HCT116 (cell line): ENCODE measurements around the gene PC. TPM values are rescaled to one million over a fixed set of nuclear protein-coding genes. Genes with fewer than 3 reads are reported as not detected.

Source experiments
- ATAC-seq: fragments of 200-7000 bp; cut with Tn5 transposase; 2 replicates; pipeline ENCODE4 v1.9.1; 2020; ENCODE audit warnings: mild to moderate bottlenecking, moderate library complexity
- BruUV-seq: library from RNA; stranded (reverse); fragments of 400-500 nt; replicated peaks from 2 replicates; lab custom pipeline; 2021; lab: Mats Ljungman, UMichigan
- CTCF ChIA-PET: fragments of 300-600 bp; sonication (Branson Sonifier 250); formaldehyde crosslinking; loops from one replicate; lab custom pipeline; 2021; ENCODE audit warnings: antibody characterized with exemption; lab: Charles Lee
- POLR2A ChIA-PET: fragments of 300-600, 350-600 bp; sonication (Branson Sonifier 250); formaldehyde crosslinking; loops from one replicate; lab custom pipeline; 2021; ENCODE audit warnings: antibody characterized with exemption; lab: Charles Lee
- RAD21 ChIA-PET, 2 experiments: fragments of 300-600 bp; sonication (Branson Sonifier 250); formaldehyde crosslinking; loops; one replicate each; lab custom pipeline; 2023; ENCODE audit warnings: low total read pairs in 2 of 2; ENCODE audit not compliant: uncharacterized antibody in 2 of 2, unreplicated experiment in 2 of 2, low non-redundant PET in 1 of 2; lab: Charles Lee
- DNase-seq: peaks from one replicate; pipeline ENCODE4 v3.0.0-alpha.2; 2010; ENCODE audit warnings: low read depth, low spot score
- H2AFZ ChIP-seq: fragments of 200-600 bp; shearing (Covaris generic), sonication (generic); 2 replicates; pipeline ENCODE4 v1.6.1; 2017; ENCODE audit warnings: low read depth, mixed run types, mixed read lengths, antibody characterized with exemption, low read length; ENCODE audit not compliant: poor library complexity, severe bottlenecking
- H3K27ac ChIP-seq: 2 replicates; pipeline ENCODE4 v1.5.1; 2012; ENCODE audit warnings: low read depth, low read length
- H3K27me3 ChIP-seq: fragments of 200-600 bp; sonication (generic); 2 replicates; pipeline ENCODE4 v1.6.1; 2016; ENCODE audit warnings: mixed run types, low read length, mixed read lengths; ENCODE audit not compliant: insufficient read depth
- H3K36me3 ChIP-seq, 2 experiments: fragments of 200-500 bp in 1 of 2; fragments of 200-600 bp in 1 of 2; sonication (Bioruptor generic) in 1 of 2; sonication (generic) in 1 of 2; 2 replicates each; pipeline versions ENCODE4 v1.5.1 to v1.6.1; 2014 to 2016; ENCODE audit warnings: low read length in 2 of 2, inconsistent platforms in 1 of 2, mixed read lengths in 1 of 2, mixed run types in 1 of 2; ENCODE audit not compliant: insufficient read depth in 2 of 2, control insufficient read depth in 1 of 2
- H3K4me1 ChIP-seq, 2 experiments: fragments of 200-600 bp in 1 of 2; sonication (generic) in 1 of 2; 2 replicates each; pipeline versions ENCODE4 v1.5.1 to v1.6.1; 2012 to 2017; ENCODE audit warnings: low read length in 2 of 2, inconsistent platforms in 1 of 2, mild to moderate bottlenecking in 1 of 2, mixed read lengths in 1 of 2, mixed run types in 1 of 2, moderate library complexity in 1 of 2; ENCODE audit not compliant: insufficient read depth in 2 of 2, control insufficient read depth in 1 of 2
- H3K4me2 ChIP-seq: fragments of 200-600 bp; sonication (generic); 2 replicates; pipeline ENCODE4 v1.6.1; 2017; ENCODE audit warnings: mixed run types, low read length, mixed read lengths
- H3K4me3 ChIP-seq, 2 experiments: fragments of 200-600 bp in 1 of 2; sonication (generic) in 1 of 2; replicated peaks in 1 of 2; 2 replicates each; pipeline ENCODE4 v1.5.1; 2011 to 2016; ENCODE audit warnings: low read length in 2 of 2, control low read depth in 1 of 2, low read depth in 1 of 2, mild to moderate bottlenecking in 1 of 2, mixed read lengths in 1 of 2, mixed run types in 1 of 2
- H3K79me2 ChIP-seq: fragments of 200-600 bp; sonication (generic); 2 replicates; pipeline ENCODE4 v1.6.1; 2017; ENCODE audit warnings: mild to moderate bottlenecking, mixed run types, low read length, moderate library complexity, mixed read lengths; ENCODE audit not compliant: insufficient read depth
- H3K9ac ChIP-seq: fragments of 200-600 bp; sonication (generic); 2 replicates; pipeline ENCODE4 v1.6.1; 2016; ENCODE audit warnings: low read length, mixed read lengths
- H3K9me2 ChIP-seq: fragments of 200-600 bp; sonication (generic), shearing (Covaris generic); 2 replicates; pipeline ENCODE4 v1.6.1; 2017; ENCODE audit warnings: mixed run types, mild to moderate bottlenecking, moderate library complexity; ENCODE audit not compliant: insufficient read depth
- H3K9me3 ChIP-seq, 2 experiments: fragments of 200-500 bp in 1 of 2; fragments of 200-600 bp in 1 of 2; sonication (Bioruptor generic) in 1 of 2; sonication (generic) in 1 of 2; 2 replicates each; pipeline ENCODE4 v1.6.1; 2014 to 2017; ENCODE audit warnings: low read length in 2 of 2, mixed read lengths in 2 of 2, inconsistent platforms in 1 of 2, low read depth in 1 of 2, mild to moderate bottlenecking in 1 of 2, mixed run types in 1 of 2, moderate library complexity in 1 of 2; ENCODE audit not compliant: control insufficient read depth in 1 of 2, insufficient read depth in 1 of 2
- H4K20me1 ChIP-seq: fragments of 200-600 bp; sonication (generic), shearing (Covaris generic); 2 replicates; pipeline ENCODE4 v1.6.1; 2017; ENCODE audit warnings: mixed run types, mild to moderate bottlenecking, moderate library complexity; ENCODE audit not compliant: insufficient read depth
- ATF3 ChIP-seq: IDR thresholded peaks from 2 replicates; pipeline ENCODE4 v1.6.1; 2012
- ELF1 ChIP-seq: IDR thresholded peaks from 2 replicates; pipeline ENCODE4 v1.6.1; 2012; ENCODE audit warnings: low read depth, borderline replicate concordance
- EZH2phosphoT487 ChIP-seq: fragments of 200-600 bp; IDR thresholded peaks from 2 replicates; pipeline ENCODE4 v1.6.1; 2018; ENCODE audit warnings: antibody characterized with exemption, borderline replicate concordance
- JUND ChIP-seq: IDR thresholded peaks from 2 replicates; pipeline ENCODE4 v1.6.1; 2012
- POLR2AphosphoS5 ChIP-seq: IDR thresholded peaks from 2 replicates; pipeline ENCODE4 v1.6.1; 2011; ENCODE audit warnings: mild to moderate bottlenecking, low read depth, low read length, moderate library complexity
- RAD21 ChIP-seq: IDR thresholded peaks from 2 replicates; pipeline ENCODE4 v1.6.1; 2012; ENCODE audit warnings: low read depth, mild to moderate bottlenecking
- SP1 ChIP-seq: IDR thresholded peaks from 2 replicates; pipeline ENCODE4 v1.6.1; 2012; ENCODE audit warnings: low read depth
- SRF ChIP-seq: IDR thresholded peaks from 2 replicates; pipeline ENCODE4 v1.6.1; 2012; ENCODE audit warnings: low read depth
- ZBTB33 ChIP-seq: IDR thresholded peaks from 2 replicates; pipeline ENCODE4 v1.6.1; 2011; ENCODE audit warnings: mild to moderate bottlenecking, low read length, moderate library complexity; ENCODE audit not compliant: insufficient replicate concordance; ENCODE audit errors: extremely low read depth
- ZFX ChIP-seq: fragments of 450-650 bp; IDR thresholded peaks from 2 replicates; pipeline ENCODE4 v1.6.1; 2017
- intact Hi-C: fragments of 100-400 bp; cut with micrococcal nuclease; formaldehyde crosslinking; loops from 2 replicates; pipeline ENCODE4 v1.10.0; 2022
- total RNA-seq: library from RNA; stranded (reverse); gene quantifications from one replicate; pipeline ENCODE4 v1.2.1, GENCODE V29; 2021; ENCODE audit not compliant: unreplicated experiment
- TF ChIP-seq, protein P1 (sequence below): IDR thresholded peaks from 2 replicates; pipeline ENCODE4 v1.6.1; 2012; ENCODE audit warnings: low read depth

The PC gene
- total RNA-seq, 1 experiment from 2014 or later, result 24.1 TPM

DNA sequence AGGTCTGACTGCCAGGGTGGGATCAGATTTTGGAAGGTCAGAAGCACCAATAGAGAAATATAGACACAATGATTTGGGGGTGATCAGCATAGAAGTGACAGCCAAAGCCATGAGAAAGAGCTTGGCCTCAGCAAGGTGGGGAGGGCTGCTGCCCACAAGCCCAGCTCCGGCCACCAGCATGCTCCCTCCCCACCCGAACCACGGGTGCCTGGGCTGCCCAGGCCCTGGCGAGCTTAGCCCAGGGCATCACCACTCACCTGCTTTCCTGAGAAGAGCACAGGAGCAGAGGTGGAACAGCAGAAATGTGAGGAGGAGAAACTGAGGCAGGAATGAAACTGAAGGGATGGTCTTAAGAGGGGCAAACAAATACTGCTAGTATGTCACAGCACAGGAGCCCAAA is 52.6 kb downstream of the PC start:
- no peaks in the 10 kb centered on the region for H3K79me2 ChIP-seq
- peak; percentile 10; the same call in 1 of the 2 replicates for ATAC-seq
- H3K9ac ChIP-seq, result peak overlapping the region; percentile 48
- no peaks in the 10 kb centered on the region for H4K20me1 ChIP-seq
- no peaks in the 10 kb centered on the region for H3K27me3 ChIP-seq
- ChIA-PET CTCF (no interaction called here), RAD21 (interaction anchor here in 1 of 2 experiments (0.7 kb wide), 1 partner anchor 116 kb away, joined by 3 read pairs; no protein-coding TSS in a partner anchor), POLR2A (interaction anchor here (1.3 kb wide), 1 partner anchor 23 kb away, joined by 3 read pairs; no protein-coding TSS in a partner anchor)
- TSS peak; percentile 76 for BruUV-seq
- no peak for TF ChIP-seq JUND
- TF ChIP-seq, protein P1, sequence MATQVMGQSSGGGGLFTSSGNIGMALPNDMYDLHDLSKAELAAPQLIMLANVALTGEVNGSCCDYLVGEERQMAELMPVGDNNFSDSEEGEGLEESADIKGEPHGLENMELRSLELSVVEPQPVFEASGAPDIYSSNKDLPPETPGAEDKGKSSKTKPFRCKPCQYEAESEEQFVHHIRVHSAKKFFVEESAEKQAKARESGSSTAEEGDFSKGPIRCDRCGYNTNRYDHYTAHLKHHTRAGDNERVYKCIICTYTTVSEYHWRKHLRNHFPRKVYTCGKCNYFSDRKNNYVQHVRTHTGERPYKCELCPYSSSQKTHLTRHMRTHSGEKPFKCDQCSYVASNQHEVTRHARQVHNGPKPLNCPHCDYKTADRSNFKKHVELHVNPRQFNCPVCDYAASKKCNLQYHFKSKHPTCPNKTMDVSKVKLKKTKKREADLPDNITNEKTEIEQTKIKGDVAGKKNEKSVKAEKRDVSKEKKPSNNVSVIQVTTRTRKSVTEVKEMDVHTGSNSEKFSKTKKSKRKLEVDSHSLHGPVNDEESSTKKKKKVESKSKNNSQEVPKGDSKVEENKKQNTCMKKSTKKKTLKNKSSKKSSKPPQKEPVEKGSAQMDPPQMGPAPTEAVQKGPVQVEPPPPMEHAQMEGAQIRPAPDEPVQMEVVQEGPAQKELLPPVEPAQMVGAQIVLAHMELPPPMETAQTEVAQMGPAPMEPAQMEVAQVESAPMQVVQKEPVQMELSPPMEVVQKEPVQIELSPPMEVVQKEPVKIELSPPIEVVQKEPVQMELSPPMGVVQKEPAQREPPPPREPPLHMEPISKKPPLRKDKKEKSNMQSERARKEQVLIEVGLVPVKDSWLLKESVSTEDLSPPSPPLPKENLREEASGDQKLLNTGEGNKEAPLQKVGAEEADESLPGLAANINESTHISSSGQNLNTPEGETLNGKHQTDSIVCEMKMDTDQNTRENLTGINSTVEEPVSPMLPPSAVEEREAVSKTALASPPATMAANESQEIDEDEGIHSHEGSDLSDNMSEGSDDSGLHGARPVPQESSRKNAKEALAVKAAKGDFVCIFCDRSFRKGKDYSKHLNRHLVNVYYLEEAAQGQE, result no peak
- no peak for TF ChIP-seq ZBTB33
- no peak for TF ChIP-seq SP1
- no peak for TF ChIP-seq ATF3
- no peak for TF ChIP-seq ZFX
- TF ChIP-seq SRF, result no peak
- TF ChIP-seq ELF1, result no peak
- no peak for TF ChIP-seq POLR2AphosphoS5
- no peak for TF ChIP-seq EZH2phosphoT487
- no peak for TF ChIP-seq RAD21
- H3K36me3 ChIP-seq, result no peaks in the 10 kb centered on the region
- peaks cover 38 to 63% of the 10 kb centered on the region in 2 experiments for H3K4me1 ChIP-seq
- no peaks in the 10 kb centered on the region for H3K9me3 ChIP-seq
- H3K4me2 ChIP-seq, result peak overlapping the region; percentile 80
- no peak overlapping the region for H2AFZ ChIP-seq
- intact Hi-C loops, result no loop called here
- peak overlapping the region; percentile 26 to 42; a peak in 3 of 4 replicates for H3K4me3 ChIP-seq
- DNase-seq, result no peak
- no peaks in the 10 kb centered on the region for H3K9me2 ChIP-seq
- H3K27ac ChIP-seq, result peak overlapping the region; percentile 21
